ENCODE results near the gene SPR.
"Not testable (repeated sequence)": the region's sequence is repeated elsewhere in the genome, so short reads cannot be mapped to it uniquely, and the experiment has no call there.

Gene SPR

GRCh38 chr2:72889991-72890390, 2.8 kb downstream of the SPR start:
- no peak for DNase-seq (ENCODE audit: low spot score)

- no peak for DNase-seq (ENCODE audit: low spot score)
These were observed 4.0 kb downstream of the SPR start for GRCh38 chr2:72891091-72891818.

- DNase-seq (ENCODE audit: low spot score), result peak; percentile 65
These were observed 5.4 kb downstream of the SPR start for GRCh38 chr2:72892506-72893173.

- peak; percentile 38 for DNase-seq (ENCODE audit: low spot score)
These were observed 6.5 kb downstream of the SPR start for GRCh38 chr2:72893594-72894319.

GRCh38 chr2:72894514-72894913, 7.3 kb downstream of the SPR start:
- no peak for DNase-seq (ENCODE audit: low spot score)

GRCh38 chr2:72895154-72895553, 7.9 kb downstream of the SPR start:
- DNase-seq (ENCODE audit: low spot score), result no peak

GRCh38 chr2:72895759-72896281, 8.6 kb downstream of the SPR start:
- DNase-seq (ENCODE audit: low spot score), result no peak

GRCh38 chr2:72896446-72896845, 9.2 kb downstream of the SPR start:
- no peak for DNase-seq (ENCODE audit: low spot score)

- DNase-seq (ENCODE audit: low spot score), result no peak
These were observed 10.8 kb downstream of the SPR start for GRCh38 chr2:72897785-72898584.

GRCh38 chr2:72898585-72898906, 11.3 kb downstream of the SPR start:
- no peak for DNase-seq (ENCODE audit: low spot score)

GRCh38 chr2:72900191-72900825, 13.1 kb downstream of the SPR start:
- no peak for DNase-seq (ENCODE audit: low spot score)

- DNase-seq (ENCODE audit: low spot score), result no peak
These were observed 14.2 kb downstream of the SPR start for GRCh38 chr2:72901426-72901825.

- not testable (repeated sequence) for DNase-seq (ENCODE audit: low spot score)
These were observed 20.2 kb downstream of the SPR start for GRCh38 chr2:72907369-72907768.

- DNase-seq (ENCODE audit: low spot score), result no peak
These were observed 21.5 kb downstream of the SPR start for GRCh38 chr2:72908741-72909140.

GRCh38 chr2:72911256-72911655, 24.0 kb downstream of the SPR start:
- no peak for DNase-seq (ENCODE audit: low spot score)

- no peak for DNase-seq (ENCODE audit: low spot score)
These were observed 26.4 kb downstream of the SPR start for GRCh38 chr2:72913486-72914205.

- DNase-seq (ENCODE audit: low spot score), result no peak
These were observed 27.0 kb downstream of the SPR start for GRCh38 chr2:72914206-72914559.

GRCh38 chr2:72914589-72915319, 27.5 kb downstream of the SPR start:
- no peak for DNase-seq (ENCODE audit: low spot score)

GRCh38 chr2:72915320-72915906, 28.2 kb downstream of the SPR start:
- DNase-seq (ENCODE audit: low spot score), result no peak

Measured in germinal center (tissue), 1 donor.